PC-3 (cell line): ENCODE measurements around the gene UQCRQ.

Source experiments
- CTCF ChIP-seq: fragments of 300-600 bp; sonication (generic); conservative IDR thresholded peaks from 2 replicates; pipeline ENCODE4 v1.5.1; 2017; ENCODE audit warnings: antibody characterized with exemption, low read depth, mild to moderate bottlenecking, low read length
- EZH2 ChIP-seq: fragments of 300-600 bp; sonication (generic); IDR thresholded peaks from one replicate; pipeline ENCODE4 v1.6.1; 2017; ENCODE audit warnings: antibody characterized with exemption, mild to moderate bottlenecking, low read length; ENCODE audit not compliant: unreplicated experiment

GRCh38 chr5:132826424-132827082, 39.9 kb upstream of the UQCRQ start:
- TF ChIP-seq CTCF: no peak
- no peak for TF ChIP-seq EZH2
